GM23338 (cell line): ENCODE data around the gene STIP1. TPM values are rescaled to one million over a fixed set of nuclear protein-coding genes. Genes with fewer than 3 reads are reported as not detected.

Experiments used
- ATAC-seq: fragments of 200-7000 bp; cut with Tn5 transposase; 3 replicates; pipeline ENCODE4 v1.9.1; 2020
- DNase-seq: peaks from one replicate; pipeline ENCODE4 v3.0.0-alpha.2; 2015; ENCODE audit warnings: low spot score
- H2AFZ ChIP-seq: fragments of 200-600 bp; sonication (generic); 2 replicates; pipeline ENCODE4 v1.8.0; 2016; ENCODE audit warnings: antibody characterized with exemption, mild to moderate bottlenecking, moderate library complexity
- H3F3A ChIP-seq: fragments of 200-600 bp; sonication (generic); replicated peaks from 2 replicates; pipeline ENCODE4 v1.8.0; 2017; ENCODE audit warnings: antibody characterized with exemption, mixed run types, low read depth
- H3K27ac ChIP-seq: fragments of 200-600 bp; sonication (generic); 2 replicates; pipeline ENCODE4 v1.6.1; 2016; ENCODE audit warnings: low read depth
- H3K27me3 ChIP-seq: fragments of 200-600 bp; sonication (generic); 2 replicates; pipeline ENCODE4 v1.8.0; 2016; ENCODE audit warnings: mild to moderate bottlenecking, mixed run types, moderate library complexity; ENCODE audit not compliant: insufficient read depth
- H3K36me3 ChIP-seq: fragments of 200-600 bp; sonication (generic); 2 replicates; pipeline ENCODE4 v1.8.0; 2016; ENCODE audit warnings: mild to moderate bottlenecking; ENCODE audit not compliant: insufficient read depth
- H3K4me1 ChIP-seq: fragments of 200-600 bp; sonication (generic); 2 replicates; pipeline ENCODE4 v1.8.0; 2016; ENCODE audit warnings: mild to moderate bottlenecking, moderate library complexity; ENCODE audit not compliant: insufficient read depth
- H3K4me2 ChIP-seq: fragments of 200-600 bp; sonication (generic); 2 replicates; pipeline ENCODE4 v1.7.1; 2017; ENCODE audit warnings: mixed run types
- H3K4me3 ChIP-seq: fragments of 200-600 bp; sonication (generic); 2 replicates; pipeline ENCODE4 v1.6.1; 2016; ENCODE audit warnings: mixed run types
- H3K79me2 ChIP-seq: fragments of 200-600 bp; sonication (generic); replicated peaks from 2 replicates; pipeline ENCODE4 v1.8.0; 2017; ENCODE audit warnings: mild to moderate bottlenecking; ENCODE audit not compliant: insufficient read depth
- H3K9me2 ChIP-seq: fragments of 200-600 bp; sonication (generic); 2 replicates; pipeline ENCODE4 v1.8.0; 2017; ENCODE audit not compliant: insufficient read depth
- H4K20me1 ChIP-seq: fragments of 200-600 bp; sonication (generic); replicated peaks from 2 replicates; pipeline ENCODE4 v1.8.0; 2017; ENCODE audit warnings: mild to moderate bottlenecking; ENCODE audit not compliant: insufficient read depth
- H3K27ac Mint-ChIP-seq: 2 replicates; pipeline ENCODE4 v1.8.0; 2020; ENCODE audit warnings: inconsistent platforms, mild to moderate bottlenecking, moderate library complexity, mixed read lengths
- H3K27me3 Mint-ChIP-seq: 3 replicates; pipeline ENCODE4 v1.8.0; 2022; ENCODE audit warnings: low read depth, mild to moderate bottlenecking, moderate library complexity, mixed read lengths, inconsistent platforms; ENCODE audit not compliant: insufficient read depth, poor library complexity
- H3K36me3 Mint-ChIP-seq: 3 replicates; pipeline ENCODE4 v1.8.0; 2021; ENCODE audit warnings: low read depth, mild to moderate bottlenecking, inconsistent platforms, moderate library complexity, mixed read lengths
- H3K4me1 Mint-ChIP-seq: 3 replicates; pipeline ENCODE4 v1.8.0; 2020; ENCODE audit warnings: mild to moderate bottlenecking, inconsistent platforms, mixed read lengths
- H3K4me3 Mint-ChIP-seq: 3 replicates; pipeline ENCODE4 v1.8.0; 2021; ENCODE audit warnings: moderate library complexity, mild to moderate bottlenecking, inconsistent platforms, mixed read lengths
- H3K9me3 Mint-ChIP-seq: 3 replicates; pipeline ENCODE4 v1.8.0; 2020; ENCODE audit warnings: moderate library complexity, mild to moderate bottlenecking, inconsistent platforms, mixed read lengths
- EZH2 ChIP-seq: fragments of 200-600 bp; sonication (generic); IDR thresholded peaks from one replicate; pipeline ENCODE4 v1.8.0; 2017; ENCODE audit warnings: antibody characterized with exemption, mild to moderate bottlenecking, low read depth; ENCODE audit not compliant: unreplicated experiment
- JUNB ChIP-seq: IDR thresholded peaks from one replicate; pipeline ENCODE4 v1.6.1; 2016; ENCODE audit warnings: antibody characterized with exemption; ENCODE audit not compliant: unreplicated experiment
- POLR2AphosphoS5 ChIP-seq: IDR thresholded peaks from 2 replicates; pipeline ENCODE4 v1.6.1; 2016; ENCODE audit warnings: antibody characterized with exemption, low read depth
- ZNF114 ChIP-seq: fragments of 250-450 bp; sonication (Bioruptor Pico); IDR thresholded peaks from 2 replicates; pipeline ENCODE4 v1.5.0; 2020; ENCODE audit warnings: mild to moderate bottlenecking, moderate library complexity
- polyA plus RNA-seq: library from polyadenylated mRNA; unstranded; fragments of >200 nt; fragmentation: Nextera tagmentation; extraction: Ambion mirVana; gene quantifications from 2 replicates; pipeline ENCODE4 v1.2.1, GENCODE V29; 2016
- total RNA-seq: library from RNA; depleted of rRNA; stranded (reverse); fragments of >200 nt; shearing (Covaris generic); gene quantifications from 2 replicates; pipeline ENCODE4 v1.2.3, GENCODE V29; 2014
- TF ChIP-seq, protein P1 (sequence below): fragments of 250-450 bp; sonication (Bioruptor Pico); IDR thresholded peaks from 2 replicates; pipeline ENCODE4 v1.5.0; 2020; ENCODE audit warnings: mild to moderate bottlenecking, moderate library complexity
- TF ChIP-seq, protein P2 (sequence below), 2 experiments: fragments of 200-600 bp in 1 of 2; sonication (generic) in 1 of 2; conservative IDR thresholded peaks; 2 replicates each; pipeline versions ENCODE4 v1.5.1 to v1.6.1; 2016 to 2017; ENCODE audit warnings: antibody characterized with exemption in 2 of 2, low read depth in 2 of 2, mild to moderate bottlenecking in 2 of 2, moderate library complexity in 1 of 2

The STIP1 gene
- total and polyA plus RNA-seq, 2 experiments from 2014 or later: 213 to 351 TPM

DNA sequence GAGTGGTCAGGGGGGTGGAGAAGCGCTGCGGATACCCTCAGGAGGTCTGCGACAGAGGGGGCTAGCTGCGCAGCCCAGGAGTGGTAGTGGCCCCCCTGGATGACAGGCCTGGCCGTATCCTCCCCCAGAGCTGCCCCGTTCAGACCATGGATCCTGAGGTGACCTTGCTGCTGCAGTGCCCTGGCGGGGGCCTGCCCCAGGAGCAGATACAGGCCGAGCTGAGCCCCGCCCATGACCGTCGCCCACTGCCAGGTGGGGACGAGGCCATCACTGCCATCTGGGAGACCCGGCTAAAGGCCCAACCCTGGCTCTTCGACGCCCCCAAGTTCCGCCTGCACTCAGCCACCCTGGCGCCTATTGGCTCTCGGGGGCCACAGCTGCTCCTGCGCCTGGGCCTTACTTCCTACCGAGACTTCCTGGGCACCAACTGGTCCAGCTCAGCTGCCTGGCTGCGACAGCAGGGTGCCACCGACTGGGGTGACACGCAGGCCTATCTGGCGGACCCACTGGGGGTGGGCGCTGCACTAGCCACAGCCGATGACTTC is 40.6 kb downstream of the STIP1 start (continued):
- TF ChIP-seq, protein P1, sequence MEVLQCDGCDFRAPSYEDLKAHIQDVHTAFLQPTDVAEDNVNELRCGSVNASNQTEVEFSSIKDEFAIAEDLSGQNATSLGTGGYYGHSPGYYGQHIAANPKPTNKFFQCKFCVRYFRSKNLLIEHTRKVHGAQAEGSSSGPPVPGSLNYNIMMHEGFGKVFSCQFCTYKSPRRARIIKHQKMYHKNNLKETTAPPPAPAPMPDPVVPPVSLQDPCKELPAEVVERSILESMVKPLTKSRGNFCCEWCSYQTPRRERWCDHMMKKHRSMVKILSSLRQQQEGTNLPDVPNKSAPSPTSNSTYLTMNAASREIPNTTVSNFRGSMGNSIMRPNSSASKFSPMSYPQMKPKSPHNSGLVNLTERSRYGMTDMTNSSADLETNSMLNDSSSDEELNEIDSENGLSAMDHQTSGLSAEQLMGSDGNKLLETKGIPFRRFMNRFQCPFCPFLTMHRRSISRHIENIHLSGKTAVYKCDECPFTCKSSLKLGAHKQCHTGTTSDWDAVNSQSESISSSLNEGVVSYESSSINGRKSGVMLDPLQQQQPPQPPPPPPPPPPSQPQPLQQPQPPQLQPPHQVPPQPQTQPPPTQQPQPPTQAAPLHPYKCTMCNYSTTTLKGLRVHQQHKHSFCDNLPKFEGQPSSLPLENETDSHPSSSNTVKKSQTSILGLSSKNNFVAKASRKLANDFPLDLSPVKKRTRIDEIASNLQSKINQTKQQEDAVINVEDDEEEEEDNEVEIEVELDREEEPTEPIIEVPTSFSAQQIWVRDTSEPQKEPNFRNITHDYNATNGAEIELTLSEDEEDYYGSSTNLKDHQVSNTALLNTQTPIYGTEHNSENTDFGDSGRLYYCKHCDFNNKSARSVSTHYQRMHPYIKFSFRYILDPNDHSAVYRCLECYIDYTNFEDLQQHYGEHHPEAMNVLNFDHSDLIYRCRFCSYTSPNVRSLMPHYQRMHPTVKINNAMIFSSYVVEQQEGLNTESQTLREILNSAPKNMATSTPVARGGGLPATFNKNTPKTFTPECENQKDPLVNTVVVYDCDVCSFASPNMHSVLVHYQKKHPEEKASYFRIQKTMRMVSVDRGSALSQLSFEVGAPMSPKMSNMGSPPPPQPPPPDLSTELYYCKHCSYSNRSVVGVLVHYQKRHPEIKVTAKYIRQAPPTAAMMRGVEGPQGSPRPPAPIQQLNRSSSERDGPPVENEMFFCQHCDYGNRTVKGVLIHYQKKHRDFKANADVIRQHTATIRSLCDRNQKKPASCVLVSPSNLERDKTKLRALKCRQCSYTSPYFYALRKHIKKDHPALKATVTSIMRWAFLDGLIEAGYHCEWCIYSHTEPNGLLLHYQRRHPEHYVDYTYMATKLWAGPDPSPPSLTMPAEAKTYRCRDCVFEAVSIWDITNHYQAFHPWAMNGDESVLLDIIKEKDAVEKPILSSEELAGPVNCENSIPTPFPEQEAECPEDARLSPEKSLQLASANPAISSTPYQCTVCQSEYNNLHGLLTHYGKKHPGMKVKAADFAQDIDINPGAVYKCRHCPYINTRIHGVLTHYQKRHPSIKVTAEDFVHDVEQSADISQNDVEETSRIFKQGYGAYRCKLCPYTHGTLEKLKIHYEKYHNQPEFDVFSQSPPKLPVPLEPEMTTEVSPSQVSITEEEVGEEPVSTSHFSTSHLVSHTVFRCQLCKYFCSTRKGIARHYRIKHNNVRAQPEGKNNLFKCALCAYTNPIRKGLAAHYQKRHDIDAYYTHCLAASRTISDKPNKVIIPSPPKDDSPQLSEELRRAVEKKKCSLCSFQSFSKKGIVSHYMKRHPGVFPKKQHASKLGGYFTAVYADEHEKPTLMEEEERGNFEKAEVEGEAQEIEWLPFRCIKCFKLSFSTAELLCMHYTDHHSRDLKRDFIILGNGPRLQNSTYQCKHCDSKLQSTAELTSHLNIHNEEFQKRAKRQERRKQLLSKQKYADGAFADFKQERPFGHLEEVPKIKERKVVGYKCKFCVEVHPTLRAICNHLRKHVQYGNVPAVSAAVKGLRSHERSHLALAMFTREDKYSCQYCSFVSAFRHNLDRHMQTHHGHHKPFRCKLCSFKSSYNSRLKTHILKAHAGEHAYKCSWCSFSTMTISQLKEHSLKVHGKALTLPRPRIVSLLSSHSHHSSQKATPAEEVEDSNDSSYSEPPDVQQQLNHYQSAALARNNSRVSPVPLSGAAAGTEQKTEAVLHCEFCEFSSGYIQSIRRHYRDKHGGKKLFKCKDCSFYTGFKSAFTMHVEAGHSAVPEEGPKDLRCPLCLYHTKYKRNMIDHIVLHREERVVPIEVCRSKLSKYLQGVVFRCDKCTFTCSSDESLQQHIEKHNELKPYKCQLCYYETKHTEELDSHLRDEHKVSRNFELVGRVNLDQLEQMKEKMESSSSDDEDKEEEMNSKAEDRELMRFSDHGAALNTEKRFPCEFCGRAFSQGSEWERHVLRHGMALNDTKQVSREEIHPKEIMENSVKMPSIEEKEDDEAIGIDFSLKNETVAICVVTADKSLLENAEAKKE (CRISPR knock-in tag): no peak
- no peak for TF ChIP-seq POLR2AphosphoS5
- TF ChIP-seq JUNB: no peak
- no peak for TF ChIP-seq ZNF114 (CRISPR knock-in tag)

DNA sequence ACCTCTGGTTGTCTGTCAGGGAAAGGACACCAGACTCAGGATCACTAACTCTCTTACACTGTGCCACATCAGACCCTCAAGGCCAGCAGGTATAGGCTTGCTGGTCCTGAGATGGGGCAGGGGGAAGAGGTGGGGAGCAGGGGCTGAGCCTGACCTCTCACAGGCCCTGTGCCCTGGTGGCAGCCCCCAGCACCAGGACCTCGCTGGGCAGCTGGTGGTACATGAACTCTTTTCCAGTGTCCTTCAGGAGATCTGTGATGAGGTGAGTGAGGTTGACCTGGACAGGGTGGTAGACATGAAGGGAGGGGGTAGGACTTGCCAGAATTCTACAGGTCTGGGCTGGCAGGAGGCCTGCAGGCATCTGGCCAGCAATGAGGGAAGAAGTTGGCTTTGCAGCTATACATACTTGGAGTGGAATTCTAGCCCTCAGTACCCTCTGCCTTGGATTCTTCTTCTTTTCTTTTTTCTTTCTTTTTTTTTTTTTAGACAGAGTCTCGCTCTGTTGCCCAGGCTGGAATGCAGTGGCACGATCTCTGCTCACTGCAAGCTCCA is 41.5 kb downstream of the STIP1 start:
- H3K4me2 ChIP-seq: peak overlapping the region; percentile 97; the same call in 1 of the 2 replicates
- H3F3A ChIP-seq: 0 out of 2 replicates have a peak, but pooled peaks cover 5% of the 10 kb centered on the region
- H3K4me1 ChIP-seq: peaks cover 12% of the 10 kb centered on the region; the same call in 1 of the 2 replicates
- no peaks in the 10 kb centered on the region; the same call in 1 of the 2 replicates for H3K36me3 ChIP-seq
- H3K27ac Mint-ChIP-seq: no peak overlapping the region
- no peak overlapping the region for H2AFZ ChIP-seq
- DNase-seq (no peak), ATAC-seq (no peak)
- peaks cover 22% of the 10 kb centered on the region for H3K4me1 Mint-ChIP-seq
- H3K79me2 ChIP-seq: no peaks in the 10 kb centered on the region; the same call in 1 of the 2 replicates
- H3K4me3 ChIP-seq: peak overlapping the region; percentile 98; the same call in 1 of the 2 replicates
- peaks cover 3% of the 10 kb centered on the region; the same call in 1 of the 3 replicates for H3K36me3 Mint-ChIP-seq
- H3K9me3 Mint-ChIP-seq: no peaks in the 10 kb centered on the region
- H3K27me3 Mint-ChIP-seq: peaks cover 11% of the 10 kb centered on the region
- no peaks in the 10 kb centered on the region for H3K9me2 ChIP-seq
- peak overlapping the region; percentile 89 for H3K4me3 Mint-ChIP-seq
- H3K27ac ChIP-seq: no peak overlapping the region
- no peaks in the 10 kb centered on the region for H4K20me1 ChIP-seq
- peaks cover 10% of the 10 kb centered on the region; the same call in 1 of the 2 replicates for H3K27me3 ChIP-seq
- TF ChIP-seq, protein P2, sequence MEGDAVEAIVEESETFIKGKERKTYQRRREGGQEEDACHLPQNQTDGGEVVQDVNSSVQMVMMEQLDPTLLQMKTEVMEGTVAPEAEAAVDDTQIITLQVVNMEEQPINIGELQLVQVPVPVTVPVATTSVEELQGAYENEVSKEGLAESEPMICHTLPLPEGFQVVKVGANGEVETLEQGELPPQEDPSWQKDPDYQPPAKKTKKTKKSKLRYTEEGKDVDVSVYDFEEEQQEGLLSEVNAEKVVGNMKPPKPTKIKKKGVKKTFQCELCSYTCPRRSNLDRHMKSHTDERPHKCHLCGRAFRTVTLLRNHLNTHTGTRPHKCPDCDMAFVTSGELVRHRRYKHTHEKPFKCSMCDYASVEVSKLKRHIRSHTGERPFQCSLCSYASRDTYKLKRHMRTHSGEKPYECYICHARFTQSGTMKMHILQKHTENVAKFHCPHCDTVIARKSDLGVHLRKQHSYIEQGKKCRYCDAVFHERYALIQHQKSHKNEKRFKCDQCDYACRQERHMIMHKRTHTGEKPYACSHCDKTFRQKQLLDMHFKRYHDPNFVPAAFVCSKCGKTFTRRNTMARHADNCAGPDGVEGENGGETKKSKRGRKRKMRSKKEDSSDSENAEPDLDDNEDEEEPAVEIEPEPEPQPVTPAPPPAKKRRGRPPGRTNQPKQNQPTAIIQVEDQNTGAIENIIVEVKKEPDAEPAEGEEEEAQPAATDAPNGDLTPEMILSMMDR (conservative IDR thresholded peaks at IDR 0.05; ENCODE audit: low read depth in 2 of 2): no peak
- TF ChIP-seq EZH2: no peak
- TF ChIP-seq, protein P1 (CRISPR knock-in tag): no peak
